Ureter (tissue), 1 donor: ENCODE results near the gene HNRNPM. TPM values are rescaled to one million over a fixed set of nuclear protein-coding genes. Genes with fewer than 3 reads are reported as not detected.
"Not testable (repeated sequence)": the region's sequence is repeated elsewhere in the genome, so short reads cannot be mapped to it uniquely, and the experiment has no call there.

Source experiments
- DNase-seq: peaks from one replicate; pipeline ENCODE4 v3.0.0-alpha.2; 2020; ENCODE audit warnings: low spot score
- total RNA-seq: library from RNA; stranded (reverse); gene quantifications from one replicate; pipeline ENCODE4 v1.2.4, GENCODE V29; 2023
- donor health status: DM: yes; HTN: yes; CAD: no.

Gene HNRNPM
- total RNA-seq, 1 donor from 2014 or later = 205 TPM

- DNase-seq = no peak
These were observed 18.5 kb upstream of the HNRNPM start for GRCh38 chr19:8426283-8426682.

DNA sequence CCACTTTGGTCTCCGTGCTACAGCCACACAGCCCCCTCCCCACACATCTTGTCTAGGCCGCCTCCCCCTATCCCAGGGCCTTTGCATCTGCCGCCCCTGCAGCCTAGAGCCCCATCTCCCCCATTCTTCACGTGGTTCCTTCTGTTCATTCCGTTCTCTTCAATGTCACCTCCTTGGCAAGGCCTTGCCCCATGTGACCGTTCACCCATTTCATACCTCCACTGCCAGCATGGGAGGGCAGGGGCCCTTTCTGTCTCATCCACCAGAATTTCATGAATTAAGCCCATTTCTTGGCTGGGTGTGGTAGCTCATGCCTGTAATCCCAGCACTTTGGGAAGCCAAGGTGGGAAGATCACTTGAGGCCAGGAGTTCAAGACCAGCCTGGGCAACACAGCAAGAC is 15.7 kb upstream of the HNRNPM start:
- DNase-seq = no peak

DNA sequence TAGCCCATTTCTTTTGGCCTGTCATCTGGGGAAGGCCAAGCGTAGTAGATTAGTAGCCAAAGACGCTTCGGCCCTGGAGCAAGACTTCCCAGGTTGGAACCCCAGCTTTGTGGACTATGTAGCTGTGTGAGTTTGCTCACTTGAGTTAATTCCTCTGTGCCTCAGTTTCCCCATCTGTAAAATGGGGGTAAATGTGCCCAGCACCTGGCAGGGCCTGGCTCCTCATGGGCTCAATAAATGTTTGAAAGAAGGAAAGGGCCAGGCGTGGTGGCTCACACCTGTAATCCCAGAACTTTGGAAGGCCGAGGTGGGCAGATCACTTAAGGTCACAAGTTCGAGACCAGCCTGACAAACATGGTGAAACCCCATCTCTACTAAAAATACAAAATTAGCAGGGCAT is 14.9 kb upstream of the HNRNPM start:
- DNase-seq = no peak

DNA sequence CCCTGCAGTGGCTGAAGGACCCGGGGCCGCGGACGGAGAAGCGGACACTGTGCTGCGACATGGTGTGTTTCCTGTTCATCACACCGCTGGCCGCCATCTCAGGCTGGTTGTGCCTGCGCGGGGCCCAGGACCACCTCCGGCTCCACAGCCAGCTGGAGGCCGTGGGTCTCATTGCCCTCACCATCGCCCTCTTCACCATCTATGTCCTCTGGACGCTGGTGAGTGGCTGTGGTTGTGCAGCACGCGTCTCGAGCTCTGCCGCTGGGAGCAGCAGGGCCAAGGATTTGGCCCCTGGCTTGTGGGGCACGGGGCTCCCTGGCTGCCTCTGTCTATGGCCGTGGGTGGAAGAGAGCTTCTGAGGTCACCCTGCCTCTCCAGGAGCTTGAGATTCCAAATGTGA is 14.1 kb upstream of the HNRNPM start:
- DNase-seq = no peak

DNA sequence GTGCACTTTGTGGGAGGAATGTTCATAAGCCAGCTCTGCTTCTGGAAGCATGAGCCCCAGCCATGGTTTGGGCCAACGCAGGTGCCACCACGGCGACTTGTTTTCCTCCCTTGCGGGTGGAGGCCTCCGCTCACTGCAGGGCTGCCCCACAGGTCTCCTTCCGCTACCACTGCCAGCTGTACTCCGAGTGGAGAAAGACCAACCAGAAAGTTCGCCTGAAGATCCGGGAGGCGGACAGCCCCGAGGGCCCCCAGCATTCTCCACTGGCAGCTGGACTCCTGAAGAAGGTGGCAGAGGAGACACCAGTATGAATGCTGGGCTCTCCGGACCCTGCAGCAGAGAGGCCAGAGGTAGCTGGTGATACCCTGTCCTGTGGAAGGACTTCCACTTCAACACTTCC is 6.5 kb upstream of the HNRNPM start:
- no peak for DNase-seq

DNA sequence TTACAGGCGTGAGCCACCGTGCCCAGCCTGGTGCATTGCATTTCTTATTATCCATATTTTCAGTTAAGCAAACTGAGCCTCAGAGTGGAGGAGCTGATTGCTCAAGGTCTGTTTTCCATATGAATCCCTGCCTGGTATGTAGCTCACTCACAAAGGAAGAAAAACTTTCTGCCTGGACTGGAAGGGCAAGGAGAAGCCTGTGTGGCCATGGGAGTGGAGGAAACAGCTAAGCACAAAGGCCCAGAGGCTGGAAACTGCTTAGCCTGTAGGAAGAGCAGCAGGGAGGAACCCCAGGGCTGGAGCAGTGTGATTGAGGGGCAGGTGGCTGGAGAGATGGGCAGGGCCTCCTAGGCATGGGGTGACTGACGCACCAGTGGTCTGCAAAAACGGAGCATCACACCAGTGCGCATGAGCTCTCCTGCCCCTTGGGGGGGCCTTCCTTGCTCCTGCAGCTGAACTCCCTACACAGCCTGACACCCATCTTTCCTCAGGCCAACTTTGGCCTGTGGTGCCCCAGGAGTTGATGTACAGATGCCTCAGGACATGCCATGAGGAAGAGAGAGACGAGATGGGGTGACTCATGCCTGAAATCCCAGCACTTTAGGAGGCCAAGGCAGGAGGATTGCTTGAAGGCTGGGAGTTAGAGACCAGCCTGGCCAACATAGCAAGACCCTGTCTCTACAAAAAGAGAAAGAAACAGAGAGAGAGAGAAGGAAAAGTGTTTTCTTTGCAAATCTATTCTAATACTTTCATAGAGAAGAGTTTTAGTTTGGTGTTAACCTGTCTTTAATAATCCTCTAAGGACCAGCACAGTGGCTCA is 2.8 kb upstream of the HNRNPM start:
- DNase-seq = no peak

DNA sequence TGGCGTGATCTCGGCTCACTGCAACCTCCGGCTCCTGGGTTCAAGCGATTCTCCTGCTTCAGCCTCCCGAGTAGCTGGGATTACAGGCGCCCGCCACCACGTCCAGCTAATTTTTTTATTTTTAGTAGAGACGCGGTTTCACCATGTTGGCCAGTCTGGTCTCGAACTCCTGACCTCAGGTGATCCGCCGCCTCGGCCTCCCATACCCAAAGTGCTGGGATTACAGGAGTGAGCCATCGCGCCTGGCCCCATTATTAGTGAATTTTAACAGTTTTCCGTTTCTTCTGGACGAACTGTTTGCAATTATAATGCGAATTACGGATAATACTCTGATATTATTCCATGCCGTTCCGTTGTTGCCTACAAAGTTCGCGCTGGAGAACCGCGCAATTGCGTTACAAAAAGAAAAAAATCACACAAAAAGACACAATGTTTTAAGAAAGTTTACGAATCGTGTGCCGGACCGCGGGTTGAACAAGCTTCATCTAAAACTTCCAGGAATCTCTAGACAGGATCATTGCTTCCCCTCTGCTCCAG is 567 bp upstream of the HNRNPM start:
- not testable (repeated sequence) for DNase-seq

DNA sequence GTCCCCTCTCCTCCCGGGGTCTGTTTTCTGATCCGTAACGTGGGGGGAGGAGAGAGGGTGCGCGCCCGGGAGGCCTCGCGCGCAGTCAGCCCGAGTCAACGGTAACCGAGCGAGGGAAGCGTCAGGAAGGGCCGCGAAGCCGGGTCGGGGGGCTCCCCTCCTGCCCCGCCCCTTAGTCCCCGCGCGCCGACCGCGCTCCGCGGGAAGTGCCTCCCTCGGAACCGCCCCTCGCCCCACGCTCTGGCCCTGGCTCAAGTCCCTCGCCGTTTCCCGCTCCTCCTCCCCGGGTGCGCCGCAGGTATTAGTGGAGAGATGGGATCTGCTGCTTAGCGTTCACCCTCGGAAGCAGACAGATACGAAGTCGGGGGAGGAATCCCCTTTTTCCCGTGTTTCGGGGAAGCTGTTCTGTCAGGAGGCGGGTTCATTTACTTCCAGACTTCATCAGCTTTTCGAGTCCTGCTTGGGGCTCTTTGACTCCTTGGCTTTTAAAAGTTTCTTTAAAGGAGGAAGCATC is 770 bp downstream of the HNRNPM start:
- peak; percentile 75 for DNase-seq

GRCh38 chr19:8446061-8446709 is 1.4 kb downstream of the HNRNPM start:
- no peak for DNase-seq

DNA sequence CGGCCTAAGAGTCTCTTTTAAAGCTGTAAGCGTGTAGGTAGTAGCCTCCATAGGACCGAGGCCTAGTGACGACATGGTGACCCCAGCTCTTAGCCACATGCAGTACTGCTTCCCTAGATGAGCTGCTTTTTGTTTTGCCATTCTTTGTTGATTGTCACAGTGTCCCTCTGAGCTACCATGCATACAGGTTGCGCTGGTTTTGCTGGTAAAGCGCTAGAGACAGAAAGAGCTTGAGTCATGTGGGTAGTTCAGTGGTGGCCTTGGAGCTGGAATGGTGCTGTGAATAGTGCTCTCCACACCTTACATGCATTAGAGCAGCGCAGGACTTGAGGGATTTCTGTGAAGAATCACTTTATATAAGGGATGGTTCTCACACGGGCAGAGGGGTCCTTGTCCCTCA is 5.1 kb downstream of the HNRNPM start:
- no peak for DNase-seq

DNA sequence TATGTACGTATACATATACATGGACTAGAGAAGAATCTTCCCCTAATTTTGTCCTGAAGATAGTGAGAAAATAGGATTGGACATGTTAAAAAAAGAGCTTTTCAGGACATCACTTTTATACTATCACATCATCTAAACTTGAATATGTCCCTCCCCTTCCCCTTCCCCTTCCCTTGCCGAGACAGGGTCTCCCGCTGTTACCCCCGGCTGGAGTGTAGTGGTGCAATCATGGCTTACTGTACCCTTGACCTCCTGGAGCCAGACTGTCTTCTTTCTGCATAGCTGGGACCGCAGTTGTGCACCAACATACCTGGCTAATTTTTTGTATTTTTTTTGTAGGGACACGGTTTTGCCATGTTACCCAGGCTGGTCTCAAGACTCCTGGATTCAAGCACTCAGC is 6.6 kb downstream of the HNRNPM start:
- DNase-seq = no peak

DNA sequence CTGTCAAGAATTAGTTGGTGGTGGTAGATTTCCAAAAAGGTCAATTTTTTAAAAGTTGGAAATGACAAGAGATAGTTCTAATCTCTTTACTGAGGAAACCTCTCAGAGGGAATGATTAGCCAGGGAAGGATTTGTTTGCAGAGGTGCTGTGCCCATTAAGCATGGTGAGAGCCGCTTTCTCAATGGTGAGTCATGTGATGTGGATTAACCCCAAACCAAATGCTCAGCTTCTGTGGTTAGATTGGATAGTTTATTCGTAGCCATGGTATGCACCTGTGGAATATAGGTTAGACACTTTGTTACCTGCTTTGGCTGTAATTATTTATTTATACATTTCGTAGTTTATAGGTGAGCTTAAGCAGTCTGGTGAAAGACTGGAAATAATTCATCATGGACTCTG is 7.1 kb downstream of the HNRNPM start:
- DNase-seq = no peak

- no peak for DNase-seq
These were observed 7.8 kb downstream of the HNRNPM start for GRCh38 chr19:8452446-8453123.

DNA sequence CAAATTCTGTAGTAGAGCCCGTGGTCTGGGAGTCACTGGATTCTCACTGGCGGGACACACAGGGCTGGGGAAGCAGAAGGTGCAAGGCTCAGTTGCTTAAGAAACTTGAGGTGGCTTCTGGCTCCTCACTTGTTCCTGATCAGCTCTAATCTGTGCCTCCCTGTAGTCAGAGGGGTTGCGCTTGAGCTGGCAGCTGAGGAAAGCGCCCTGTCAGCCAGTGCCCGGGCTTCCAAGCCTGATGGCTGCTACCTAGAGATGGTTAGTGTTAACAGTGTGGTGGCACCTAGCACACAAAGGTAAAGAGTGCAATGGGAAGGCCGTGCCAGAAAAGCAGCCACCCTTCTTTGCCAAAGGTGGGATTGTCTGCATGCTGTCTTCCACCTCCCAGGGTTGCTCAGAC is 8.8 kb downstream of the HNRNPM start:
- no peak for DNase-seq

DNA sequence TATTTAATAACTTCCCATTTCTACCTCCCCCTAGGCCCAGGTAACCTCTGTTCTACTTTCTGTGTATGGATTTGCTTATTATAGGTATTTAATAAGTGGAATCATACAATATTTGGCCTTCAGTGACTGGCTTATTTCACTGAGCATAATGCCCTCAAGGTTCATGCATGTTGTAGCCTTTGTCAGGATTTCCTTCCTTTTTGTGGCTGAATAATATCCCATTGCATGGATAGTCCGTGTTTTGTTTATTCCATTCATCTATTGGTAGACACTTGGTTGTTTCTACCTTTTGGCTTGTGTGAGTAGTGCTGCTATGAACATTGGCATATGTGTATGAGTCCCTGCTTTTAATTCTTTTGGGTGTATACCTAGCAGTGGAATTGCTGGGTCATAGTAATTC is 9.4 kb downstream of the HNRNPM start:
- DNase-seq = no peak

DNA sequence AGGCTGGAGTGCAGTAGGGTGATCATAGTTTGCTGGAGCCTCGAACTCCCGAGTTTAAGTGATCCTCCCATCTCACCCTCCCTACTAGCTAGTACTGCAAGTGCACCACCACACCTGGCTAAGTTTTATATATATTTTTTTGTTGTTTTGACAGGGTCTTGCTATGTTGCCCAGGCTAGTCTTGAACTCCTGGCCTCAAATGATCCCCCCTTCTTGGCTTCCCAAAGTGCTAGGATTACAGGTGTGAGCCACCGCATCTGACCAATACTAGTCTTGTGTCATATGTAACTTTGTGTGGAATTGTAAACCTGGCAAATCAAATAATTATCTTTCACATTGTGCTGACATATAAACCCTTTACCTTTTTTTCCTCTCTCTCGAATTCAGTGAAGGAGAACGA is 10.2 kb downstream of the HNRNPM start:
- DNase-seq = no peak

GRCh38 chr19:8456064-8456463 is 11.3 kb downstream of the HNRNPM start:
- no peak for DNase-seq

GRCh38 chr19:8457209-8457608 is 12.4 kb downstream of the HNRNPM start:
- no peak for DNase-seq

GRCh38 chr19:8457827-8458226 is 13.1 kb downstream of the HNRNPM start:
- no peak for DNase-seq

DNA sequence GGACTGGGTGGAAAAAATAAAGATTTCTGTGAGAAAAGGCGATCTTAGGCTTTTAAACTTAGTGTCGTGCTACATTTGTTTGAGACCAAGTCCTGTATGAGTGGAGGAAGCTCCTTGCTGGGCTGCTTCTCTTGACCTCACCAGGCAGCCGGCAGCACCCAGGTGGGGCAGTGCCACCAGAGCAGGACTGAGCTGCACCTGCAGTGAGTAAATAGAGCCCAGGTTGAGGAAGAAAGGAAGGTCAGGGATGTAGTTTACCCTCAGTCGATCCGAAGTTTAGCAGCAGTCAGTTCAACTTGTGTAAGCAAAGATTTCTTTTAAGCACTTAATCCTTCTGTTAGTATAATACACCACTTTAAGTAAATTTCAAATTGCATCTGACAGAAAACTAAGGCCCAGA is 13.6 kb downstream of the HNRNPM start:
- no peak for DNase-seq

DNA sequence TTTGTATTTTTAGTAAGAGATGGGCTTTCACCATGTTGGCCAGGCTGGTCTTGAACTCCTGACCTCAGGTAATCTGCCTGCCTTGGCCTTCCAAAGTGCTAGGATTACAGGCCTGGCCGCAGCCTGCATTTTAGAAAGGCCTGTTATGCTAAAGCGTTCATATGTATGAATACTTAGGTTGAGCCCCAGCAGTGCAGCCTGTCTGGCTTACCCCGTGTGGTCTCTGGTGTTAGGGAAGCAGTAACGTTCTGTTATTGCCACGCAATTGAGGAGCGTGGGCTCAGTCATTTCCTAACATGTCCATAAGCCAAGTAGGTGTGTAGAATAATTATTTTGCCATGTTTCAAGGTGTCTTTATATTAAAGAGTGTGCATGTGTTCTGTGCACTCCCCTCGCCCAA is 14.3 kb downstream of the HNRNPM start:
- no peak for DNase-seq

DNA sequence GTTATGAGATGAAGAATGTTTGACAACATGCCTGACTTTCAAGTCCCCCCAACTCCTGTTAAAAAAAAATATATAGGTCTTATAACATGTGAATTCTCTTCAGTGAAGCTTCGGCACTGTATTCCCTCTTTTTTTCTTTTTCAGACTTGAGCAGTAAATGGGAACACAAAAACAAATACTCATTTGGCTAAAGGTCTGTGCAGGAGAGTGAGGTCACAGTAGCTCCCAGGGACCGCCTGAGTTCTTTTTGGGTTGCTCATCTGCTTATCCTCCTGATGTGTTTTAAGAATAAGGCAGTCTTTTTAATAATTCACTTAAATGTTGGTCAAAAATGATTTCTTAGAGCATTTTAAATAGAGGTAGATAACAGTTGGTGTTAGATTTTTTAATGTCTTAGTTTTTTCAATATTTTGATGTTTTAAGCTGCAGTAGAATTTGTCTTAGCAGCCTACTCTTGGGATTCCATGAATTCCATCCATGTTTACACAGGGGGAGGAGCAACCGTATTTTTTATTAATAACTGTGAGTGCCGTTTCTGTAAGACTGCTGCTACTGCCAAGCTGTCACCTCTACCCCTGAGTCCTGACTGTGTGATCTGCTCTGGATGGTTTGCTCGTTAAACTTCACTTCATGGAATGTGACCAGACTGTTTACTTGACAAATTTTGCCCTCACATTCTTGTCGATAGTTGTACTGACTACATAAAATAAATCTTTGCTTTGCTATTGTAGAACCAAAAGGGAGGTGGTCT is 14.9 kb downstream of the HNRNPM start:
- DNase-seq = no peak
